Endodermal cell (in vitro differentiated cells): ENCODE data around the gene DNAJA3. TPM values are rescaled to one million over a fixed set of nuclear protein-coding genes. Genes with fewer than 3 reads are reported as not detected.
A peak's percentile ranks its signal among the peaks of the same experiment; 100 is the strongest.

Source experiments
- DNase-seq: peaks from one replicate; pipeline ENCODE4 v3.0.0-alpha.2; 2017
- H3K27ac ChIP-seq: 2 replicates; pipeline ENCODE4 v1.5.1; 2013; ENCODE audit warnings: mild to moderate bottlenecking, low read depth, low read length, moderate library complexity
- H3K27me3 ChIP-seq: 2 replicates; pipeline ENCODE4 v1.6.1; 2013; ENCODE audit warnings: mild to moderate bottlenecking, low read length, moderate library complexity; ENCODE audit not compliant: insufficient read depth, control insufficient read depth, poor library complexity, severe bottlenecking
- H3K36me3 ChIP-seq: 2 replicates; pipeline ENCODE4 v1.7.0; 2013; ENCODE audit warnings: mild to moderate bottlenecking, low read length, moderate library complexity; ENCODE audit not compliant: control insufficient read depth, insufficient read depth
- H3K4me1 ChIP-seq: one replicate; pipeline ENCODE4 v1.7.0; 2013; ENCODE audit warnings: low read length; ENCODE audit not compliant: control insufficient read depth, insufficient read depth
- H3K4me3 ChIP-seq: 2 replicates; pipeline ENCODE4 v1.5.1; 2013; ENCODE audit warnings: mild to moderate bottlenecking, low read length, moderate library complexity
- H3K9ac ChIP-seq: 2 replicates; pipeline ENCODE4 v1.6.1; 2013; ENCODE audit warnings: mild to moderate bottlenecking, low read length, moderate library complexity; ENCODE audit not compliant: poor library complexity, severe bottlenecking; ENCODE audit errors: extremely low read depth
- H3K9me3 ChIP-seq: 2 replicates; pipeline ENCODE4 v1.6.1; 2013; ENCODE audit warnings: mild to moderate bottlenecking, low read length, moderate library complexity; ENCODE audit not compliant: control insufficient read depth
- H3K27ac Mint-ChIP-seq: 2 replicates; pipeline ENCODE4 v1.8.0; 2020; ENCODE audit warnings: mixed read lengths
- H3K27me3 Mint-ChIP-seq: 2 replicates; pipeline ENCODE4 v1.8.0; 2021; ENCODE audit warnings: mild to moderate bottlenecking, mixed read lengths; ENCODE audit not compliant: insufficient read depth
- H3K36me3 Mint-ChIP-seq: 2 replicates; pipeline ENCODE4 v1.8.0; 2020; ENCODE audit warnings: low read depth, mixed read lengths
- H3K4me1 Mint-ChIP-seq: 2 replicates; pipeline ENCODE4 v1.8.0; 2020; ENCODE audit warnings: mixed read lengths
- H3K4me3 Mint-ChIP-seq: 2 replicates; pipeline ENCODE4 v1.8.0; 2020; ENCODE audit warnings: mild to moderate bottlenecking, moderate library complexity, mixed read lengths
- H3K9me3 Mint-ChIP-seq: 2 replicates; pipeline ENCODE4 v1.8.0; 2020; ENCODE audit warnings: mild to moderate bottlenecking, mixed read lengths
- CTCF ChIP-seq: fragments of 200-600 bp; sonication (generic); conservative IDR thresholded peaks from 2 replicates; pipeline ENCODE4 v1.5.0; 2021; ENCODE audit warnings: antibody characterized with exemption, mild to moderate bottlenecking
- WGBS, 2 experiments: methylation state at CpG; one replicate each; pipeline versions ENCODE4 v1.1.5 to v1.1.7; 2013; ENCODE audit warnings: missing lambda C conversion rate in 2 of 2, mixed read lengths in 1 of 2; ENCODE audit not compliant: insufficient coverage in 1 of 2, insufficient read length in 1 of 2; 5-methylcytosine and 5-hydroxymethylcytosine counted together
- total RNA-seq, 2 donors: library from RNA; stranded (reverse); fragmentation: NEBNext Ultra II Directional in 1 of 2; extraction: Animal tissue kit (Norgen Biotek cat#: 25700) in 1 of 2; gene quantifications; 2 replicates in 1 of 2; 3 replicates in 1 of 2; pipeline ENCODE4 v1.2.1, GENCODE V29; 2021

The DNAJA3 gene
- total RNA-seq, 2 donors from 2014 or later: 37.4 to 38.5 TPM

GRCh38 chr16:4386451-4386805, 39.2 kb upstream of the DNAJA3 start:
- no peaks in the 10 kb centered on the region for H3K9me3 ChIP-seq
- H3K27ac ChIP-seq: no peak overlapping the region
- peak; percentile 46 for DNase-seq
- no peak overlapping the region for H3K4me3 Mint-ChIP-seq
- TF ChIP-seq CTCF: no peak
- H3K36me3 Mint-ChIP-seq: no peaks in the 10 kb centered on the region
- WGBS, 2 experiments: 68 to 92% methylated on average over 3 to 8 of the region's 8 CpGs
- H3K36me3 ChIP-seq: no peaks in the 10 kb centered on the region
- H3K27me3 ChIP-seq: no peaks in the 10 kb centered on the region
- H3K27ac Mint-ChIP-seq: no peak overlapping the region
- H3K4me1 Mint-ChIP-seq: peaks cover 6% of the 10 kb centered on the region
- H3K9ac ChIP-seq: no peak overlapping the region
- H3K4me1 ChIP-seq: no peaks in the 10 kb centered on the region
- H3K4me3 ChIP-seq: no peak overlapping the region
- H3K27me3 Mint-ChIP-seq: no peaks in the 10 kb centered on the region
- no peaks in the 10 kb centered on the region for H3K9me3 Mint-ChIP-seq

GRCh38 chr16:4386951-4387565, 38.6 kb upstream of the DNAJA3 start:
- H3K4me1 Mint-ChIP-seq: peaks cover 6% of the 10 kb centered on the region
- peak; percentile 33 for DNase-seq
- Histone ChIP-seq H3K9ac (no peak overlapping the region), H3K36me3 (no peaks in the 10 kb centered on the region), H3K4me1 (no peaks in the 10 kb centered on the region), H3K4me3 (no peak overlapping the region), H3K27ac (no peak overlapping the region), H3K9me3 (no peaks in the 10 kb centered on the region), H3K27me3 (no peaks in the 10 kb centered on the region)
- H3K27ac Mint-ChIP-seq: no peak overlapping the region
- no peak overlapping the region for H3K4me3 Mint-ChIP-seq
- H3K9me3 Mint-ChIP-seq: no peaks in the 10 kb centered on the region
- no peaks in the 10 kb centered on the region for H3K36me3 Mint-ChIP-seq
- no peak for TF ChIP-seq CTCF
- no peaks in the 10 kb centered on the region for H3K27me3 Mint-ChIP-seq
- WGBS, 2 experiments: 71 to 94% methylated on average over 3 to 8 of the region's 10 CpGs

- TF ChIP-seq CTCF: no peak
- Mint-ChIP-seq H3K9me3 (no peaks in the 10 kb centered on the region), H3K27me3 (no peaks in the 10 kb centered on the region), H3K36me3 (no peaks in the 10 kb centered on the region), H3K4me3 (no peak overlapping the region), H3K27ac (no peak overlapping the region), H3K4me1 (peaks cover 7% of the 10 kb centered on the region)
- no peaks in the 10 kb centered on the region for H3K9me3 ChIP-seq
- H3K36me3 ChIP-seq: no peaks in the 10 kb centered on the region
- no peaks in the 10 kb centered on the region for H3K4me1 ChIP-seq
- no peaks in the 10 kb centered on the region for H3K27me3 ChIP-seq
- WGBS, 2 experiments: 92 to 94% methylated on average over 11 to 20 of the region's 20 CpGs
- DNase-seq: peak; percentile 45
- H3K4me3 ChIP-seq: no peak overlapping the region
- no peak overlapping the region for H3K27ac ChIP-seq
- H3K9ac ChIP-seq: no peak overlapping the region
Observed at GRCh38 chr16:4387781-4388180, 37.9 kb upstream of the DNAJA3 start.
